ENCODE data around the gene GAREM1.

- no peak for TF ChIP-seq CREB5 (CRISPR knock-in tag; IDR thresholded peaks at IDR 0.05)
- no peak for TF ChIP-seq CEBPB (tag; IDR thresholded peaks at IDR 0.05)
- TF ChIP-seq E2F4 (CRISPR knock-in tag; IDR thresholded peaks at IDR 0.05; ENCODE audit: low read depth) = no peak
Observed at GRCh38 chr18:32461709-32462272, 8.9 kb downstream of the GAREM1 start.
